HG02610 (cell line): Measurements from ENCODE around the gene PPP1R13L.

Experiments
- ATAC-seq: cut with Tn5 transposase; IDR thresholded peaks from one replicate; pipeline ENCODE4 v1.9.1; 2021; ENCODE audit warnings: mild to moderate bottlenecking, moderate library complexity; ENCODE audit not compliant: unreplicated experiment

The PPP1R13L gene

GRCh38 chr19:45368737-45369340 is 36.0 kb downstream of the PPP1R13L start:
- no peak for ATAC-seq

GRCh38 chr19:45368127-45368526 is 36.7 kb downstream of the PPP1R13L start:
- no peak for ATAC-seq

- no peak for ATAC-seq
These were observed 40.2 kb downstream of the PPP1R13L start for GRCh38 chr19:45364696-45365095.

- no peak for ATAC-seq
These were observed 40.9 kb downstream of the PPP1R13L start for GRCh38 chr19:45363861-45364459.

- no peak for ATAC-seq
These were observed 42.6 kb downstream of the PPP1R13L start for GRCh38 chr19:45362291-45362690.

- no peak for ATAC-seq
These were observed 43.3 kb downstream of the PPP1R13L start for GRCh38 chr19:45361608-45362007.

- ATAC-seq: no peak
These were observed 46.6 kb downstream of the PPP1R13L start for GRCh38 chr19:45358213-45358792.

GRCh38 chr19:45357445-45357783 is 47.5 kb downstream of the PPP1R13L start:
- ATAC-seq: no peak

GRCh38 chr19:45356760-45357444 is 48.0 kb downstream of the PPP1R13L start:
- no peak for ATAC-seq

- ATAC-seq: no peak
These were observed 49.0 kb downstream of the PPP1R13L start for GRCh38 chr19:45355910-45356309.

GRCh38 chr19:45355402-45355801 is 49.5 kb downstream of the PPP1R13L start:
- ATAC-seq: no peak

GRCh38 chr19:45354241-45354842 is 50.5 kb downstream of the PPP1R13L start:
- ATAC-seq: no peak

- ATAC-seq: no peak
These were observed 51.7 kb downstream of the PPP1R13L start for GRCh38 chr19:45352914-45353796.

- ATAC-seq: no peak
These were observed 52.4 kb downstream of the PPP1R13L start for GRCh38 chr19:45352471-45352870.

GRCh38 chr19:45352062-45352461 is 52.8 kb downstream of the PPP1R13L start:
- ATAC-seq: no peak

GRCh38 chr19:45351401-45351952 is 53.4 kb downstream of the PPP1R13L start:
- no peak for ATAC-seq

- ATAC-seq: no peak
These were observed 54.3 kb downstream of the PPP1R13L start for GRCh38 chr19:45350477-45351058.

GRCh38 chr19:45349430-45349941 is 55.4 kb downstream of the PPP1R13L start:
- ATAC-seq: no peak

GRCh38 chr19:45349126-45349415 is 55.8 kb downstream of the PPP1R13L start:
- no peak for ATAC-seq
